HG03095 (cell line): ENCODE results near the gene RASA2.
"Not testable (repeated sequence)": the region's sequence is repeated elsewhere in the genome, so short reads cannot be mapped to it uniquely, and the experiment has no call there.

ENCODE experiments used
- ATAC-seq: cut with Tn5 transposase; IDR thresholded peaks from one replicate; pipeline ENCODE4 v1.9.1; 2021; ENCODE audit warnings: moderate library complexity; ENCODE audit not compliant: unreplicated experiment

The RASA2 gene

GRCh38 chr3:141455603-141456300 lies 31.1 kb upstream of the RASA2 start:
- no peak for ATAC-seq

- no peak for ATAC-seq
Measured at GRCh38 chr3:141456301-141456625, 30.6 kb upstream of the RASA2 start.

- no peak for ATAC-seq
Measured at GRCh38 chr3:141457624-141458236, 29.1 kb upstream of the RASA2 start.

GRCh38 chr3:141459008-141459407 lies 27.8 kb upstream of the RASA2 start:
- ATAC-seq = no peak

GRCh38 chr3:141460097-141460704 lies 26.6 kb upstream of the RASA2 start:
- ATAC-seq = peak; percentile 77

- no peak for ATAC-seq
Measured at GRCh38 chr3:141462176-141462859, 24.5 kb upstream of the RASA2 start.

- ATAC-seq = no peak
Measured at GRCh38 chr3:141465221-141465620, 21.6 kb upstream of the RASA2 start.

- ATAC-seq = no peak
Measured at GRCh38 chr3:141466633-141467169, 20.1 kb upstream of the RASA2 start.

GRCh38 chr3:141469720-141470119 lies 17.1 kb upstream of the RASA2 start:
- ATAC-seq = no peak

GRCh38 chr3:141471160-141471559 lies 15.7 kb upstream of the RASA2 start:
- ATAC-seq = no peak

- ATAC-seq = no peak
Measured at GRCh38 chr3:141476033-141476432, 10.8 kb upstream of the RASA2 start.

GRCh38 chr3:141477224-141477623 lies 9.6 kb upstream of the RASA2 start:
- ATAC-seq = no peak

GRCh38 chr3:141478139-141478538 lies 8.7 kb upstream of the RASA2 start:
- no peak for ATAC-seq

- ATAC-seq = not testable (repeated sequence)
Measured at GRCh38 chr3:141478840-141479239, 8.0 kb upstream of the RASA2 start.

- no peak for ATAC-seq
Measured at GRCh38 chr3:141482245-141482922, 4.4 kb upstream of the RASA2 start.

- ATAC-seq = no peak
Measured at GRCh38 chr3:141484701-141485287, 2.0 kb upstream of the RASA2 start.

GRCh38 chr3:141485641-141486495 lies 959 bp upstream of the RASA2 start:
- no peak for ATAC-seq

- no peak for ATAC-seq
Measured at GRCh38 chr3:141486496-141486745, 406 bp upstream of the RASA2 start.

- ATAC-seq = peak; percentile 77
Measured at GRCh38 chr3:141487521-141488252, 860 bp downstream of the RASA2 start.
